Measurements from ENCODE around the gene LONRF2.

DNA sequence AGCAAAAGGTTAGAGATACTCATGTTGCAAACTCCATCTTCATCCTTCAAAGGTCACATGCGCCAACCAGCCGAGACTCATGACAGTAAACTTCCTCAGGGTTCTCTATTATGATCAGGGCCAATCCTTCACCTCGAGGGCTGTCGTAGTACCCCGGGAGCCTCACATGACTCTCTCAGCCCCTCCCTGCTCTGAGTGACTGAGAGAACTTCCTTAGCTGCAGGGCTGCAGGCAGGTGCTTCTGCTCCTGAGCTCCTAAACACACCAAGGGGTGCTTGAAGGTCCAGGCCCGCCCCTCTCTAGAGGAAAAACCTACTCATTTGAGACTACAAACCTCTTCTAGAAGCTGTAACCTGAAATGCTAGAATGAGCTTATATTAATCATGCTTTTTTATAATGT is 48.2 kb downstream of the LONRF2 start:
- TF ChIP-seq NR2C2 (CRISPR knock-in tag; IDR thresholded peaks at IDR 0.05): no peak
- TF ChIP-seq, protein P1, sequence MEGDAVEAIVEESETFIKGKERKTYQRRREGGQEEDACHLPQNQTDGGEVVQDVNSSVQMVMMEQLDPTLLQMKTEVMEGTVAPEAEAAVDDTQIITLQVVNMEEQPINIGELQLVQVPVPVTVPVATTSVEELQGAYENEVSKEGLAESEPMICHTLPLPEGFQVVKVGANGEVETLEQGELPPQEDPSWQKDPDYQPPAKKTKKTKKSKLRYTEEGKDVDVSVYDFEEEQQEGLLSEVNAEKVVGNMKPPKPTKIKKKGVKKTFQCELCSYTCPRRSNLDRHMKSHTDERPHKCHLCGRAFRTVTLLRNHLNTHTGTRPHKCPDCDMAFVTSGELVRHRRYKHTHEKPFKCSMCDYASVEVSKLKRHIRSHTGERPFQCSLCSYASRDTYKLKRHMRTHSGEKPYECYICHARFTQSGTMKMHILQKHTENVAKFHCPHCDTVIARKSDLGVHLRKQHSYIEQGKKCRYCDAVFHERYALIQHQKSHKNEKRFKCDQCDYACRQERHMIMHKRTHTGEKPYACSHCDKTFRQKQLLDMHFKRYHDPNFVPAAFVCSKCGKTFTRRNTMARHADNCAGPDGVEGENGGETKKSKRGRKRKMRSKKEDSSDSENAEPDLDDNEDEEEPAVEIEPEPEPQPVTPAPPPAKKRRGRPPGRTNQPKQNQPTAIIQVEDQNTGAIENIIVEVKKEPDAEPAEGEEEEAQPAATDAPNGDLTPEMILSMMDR (IDR thresholded peaks at IDR 0.05): no peak

All from WTC11 (cell line).